Measurements from ENCODE around the gene PHF20.

- TF ChIP-seq CTCF (IDR thresholded peaks at IDR 0.05; ENCODE audit: insufficient read depth, low read depth, low read length) (no peak), EZH2 (IDR thresholded peaks at IDR 0.05; ENCODE audit: insufficient read depth, low read length) (no peak)
Observed at GRCh38 chr20:35731469-35731788, 40.4 kb upstream of the PHF20 start.

Measured in astrocyte (in vitro differentiated cells and primary cell).